Measurements from ENCODE around the gene GRP.
"Not testable (repeated sequence)": the region's sequence is repeated elsewhere in the genome, so short reads cannot be mapped to it uniquely, and the experiment has no call there.

Gene GRP

GRCh38 chr18:59229191-59229590 is 9.2 kb downstream of the GRP start:
- DNase-seq (ENCODE audit: low spot score) = no peak

GRCh38 chr18:59229701-59230443 is 9.9 kb downstream of the GRP start:
- no peak for DNase-seq (ENCODE audit: low spot score)

- no peak for DNase-seq (ENCODE audit: low spot score)
Observed at GRCh38 chr18:59231114-59231513, 11.2 kb downstream of the GRP start.

GRCh38 chr18:59231877-59232276 is 11.9 kb downstream of the GRP start:
- no peak for DNase-seq (ENCODE audit: low spot score)

- no peak for DNase-seq (ENCODE audit: low spot score)
Observed at GRCh38 chr18:59232309-59233016, 12.5 kb downstream of the GRP start.

- no peak for DNase-seq (ENCODE audit: low spot score)
Observed at GRCh38 chr18:59233017-59233410, 13.1 kb downstream of the GRP start.

- DNase-seq (ENCODE audit: low spot score) = no peak
Observed at GRCh38 chr18:59238385-59238784, 18.4 kb downstream of the GRP start.

- no peak for DNase-seq (ENCODE audit: low spot score)
Observed at GRCh38 chr18:59239642-59240041, 19.7 kb downstream of the GRP start.

- no peak for DNase-seq (ENCODE audit: low spot score)
Observed at GRCh38 chr18:59242906-59243305, 22.9 kb downstream of the GRP start.

GRCh38 chr18:59246796-59247195 is 26.8 kb downstream of the GRP start:
- no peak for DNase-seq (ENCODE audit: low spot score)

GRCh38 chr18:59249199-59249774 is 29.3 kb downstream of the GRP start:
- DNase-seq (ENCODE audit: low spot score) = peak; percentile 14

GRCh38 chr18:59255491-59255890 is 35.5 kb downstream of the GRP start:
- DNase-seq (ENCODE audit: low spot score) = not testable (repeated sequence)

- DNase-seq (ENCODE audit: low spot score) = not testable (repeated sequence)
Observed at GRCh38 chr18:59261842-59262241, 41.9 kb downstream of the GRP start.

GRCh38 chr18:59262243-59262642 is 42.3 kb downstream of the GRP start:
- not testable (repeated sequence) for DNase-seq (ENCODE audit: low spot score)

GRCh38 chr18:59263661-59264060 is 43.7 kb downstream of the GRP start:
- no peak for DNase-seq (ENCODE audit: low spot score)

- DNase-seq (ENCODE audit: low spot score) = no peak
Observed at GRCh38 chr18:59264121-59264571, 44.2 kb downstream of the GRP start.

- no peak for DNase-seq (ENCODE audit: low spot score)
Observed at GRCh38 chr18:59264651-59265245, 44.8 kb downstream of the GRP start.

GRCh38 chr18:59265246-59265973 is 45.5 kb downstream of the GRP start:
- DNase-seq (ENCODE audit: low spot score) = no peak

- DNase-seq (ENCODE audit: low spot score) = no peak
Observed at GRCh38 chr18:59265974-59266369, 46.0 kb downstream of the GRP start.

- DNase-seq (ENCODE audit: low spot score) = no peak
Observed at GRCh38 chr18:59266459-59266858, 46.5 kb downstream of the GRP start.

- DNase-seq (ENCODE audit: low spot score) = no peak
Observed at GRCh38 chr18:59266886-59267502, 47.0 kb downstream of the GRP start.

Measured in CD4-positive, alpha-beta T cell treated with Interleukin-15 for 4 hours (primary cell).